Tibial nerve (tissue), 4 donors: ENCODE measurements around the gene PDCD10.

Source experiments
- EP300 ChIP-seq, 2 donors: sonication (generic); formaldehyde crosslinking; IDR thresholded peaks; one replicate each; pipeline ENCODE4 v1.6.1; 2017; ENCODE audit warnings: antibody characterized with exemption in 2 of 2, mild to moderate bottlenecking in 1 of 2
- POLR2A ChIP-seq, 2 donors: fragments of 450-650 bp; IDR thresholded peaks; one replicate each; pipeline ENCODE4 v1.6.1; 2017; ENCODE audit warnings: antibody characterized with exemption in 2 of 2, mild to moderate bottlenecking in 2 of 2, moderate library complexity in 2 of 2
- TF ChIP-seq, protein P1 (sequence below), 5 experiments: fragments of 200-600 bp in 3 of 5; fragments of 450-650 bp in 2 of 5; sonication (generic) in 3 of 5; IDR thresholded peaks; one replicate each; pipeline ENCODE4 v1.5.1; 2016 to 2019; ENCODE audit warnings: antibody characterized with exemption in 5 of 5, mild to moderate bottlenecking in 3 of 5, moderate library complexity in 2 of 5

DNA sequence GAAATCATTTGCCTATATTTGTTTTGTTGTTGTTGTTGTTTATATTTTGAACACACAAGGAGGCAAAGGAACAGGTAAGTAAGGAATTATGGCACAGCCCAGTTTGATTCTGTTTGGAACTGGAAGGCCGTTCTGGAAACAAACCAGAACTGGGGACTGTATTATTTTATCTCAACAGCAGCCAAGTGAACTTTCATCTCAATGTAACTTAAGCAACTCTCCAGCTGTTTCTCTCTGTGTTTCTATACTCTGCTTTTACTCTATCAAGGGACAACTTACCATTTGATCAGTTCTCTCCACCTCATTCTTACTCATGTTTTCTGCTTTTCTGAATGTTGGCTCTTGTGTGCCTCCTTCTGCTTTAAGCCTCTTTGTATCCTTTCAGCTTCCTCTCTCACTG lies 65.0 kb downstream of the PDCD10 start:
- TF ChIP-seq, protein P1, sequence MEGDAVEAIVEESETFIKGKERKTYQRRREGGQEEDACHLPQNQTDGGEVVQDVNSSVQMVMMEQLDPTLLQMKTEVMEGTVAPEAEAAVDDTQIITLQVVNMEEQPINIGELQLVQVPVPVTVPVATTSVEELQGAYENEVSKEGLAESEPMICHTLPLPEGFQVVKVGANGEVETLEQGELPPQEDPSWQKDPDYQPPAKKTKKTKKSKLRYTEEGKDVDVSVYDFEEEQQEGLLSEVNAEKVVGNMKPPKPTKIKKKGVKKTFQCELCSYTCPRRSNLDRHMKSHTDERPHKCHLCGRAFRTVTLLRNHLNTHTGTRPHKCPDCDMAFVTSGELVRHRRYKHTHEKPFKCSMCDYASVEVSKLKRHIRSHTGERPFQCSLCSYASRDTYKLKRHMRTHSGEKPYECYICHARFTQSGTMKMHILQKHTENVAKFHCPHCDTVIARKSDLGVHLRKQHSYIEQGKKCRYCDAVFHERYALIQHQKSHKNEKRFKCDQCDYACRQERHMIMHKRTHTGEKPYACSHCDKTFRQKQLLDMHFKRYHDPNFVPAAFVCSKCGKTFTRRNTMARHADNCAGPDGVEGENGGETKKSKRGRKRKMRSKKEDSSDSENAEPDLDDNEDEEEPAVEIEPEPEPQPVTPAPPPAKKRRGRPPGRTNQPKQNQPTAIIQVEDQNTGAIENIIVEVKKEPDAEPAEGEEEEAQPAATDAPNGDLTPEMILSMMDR (IDR thresholded peaks at IDR 0.05), result no peak
- no peak for TF ChIP-seq POLR2A (IDR thresholded peaks at IDR 0.05)
- no peak for TF ChIP-seq EP300 (IDR thresholded peaks at IDR 0.05)
